GM21528 (cell line): Measurements from ENCODE around the gene OR8B12.
"Not testable (repeated sequence)": the region's sequence is repeated elsewhere in the genome, so short reads cannot be mapped to it uniquely, and the experiment has no call there.

Experiments
- ATAC-seq: cut with Tn5 transposase; IDR thresholded peaks from one replicate; pipeline ENCODE4 v1.9.1; 2021; ENCODE audit warnings: mild to moderate bottlenecking, moderate library complexity; ENCODE audit not compliant: unreplicated experiment, low FRiP score

Gene OR8B12

DNA sequence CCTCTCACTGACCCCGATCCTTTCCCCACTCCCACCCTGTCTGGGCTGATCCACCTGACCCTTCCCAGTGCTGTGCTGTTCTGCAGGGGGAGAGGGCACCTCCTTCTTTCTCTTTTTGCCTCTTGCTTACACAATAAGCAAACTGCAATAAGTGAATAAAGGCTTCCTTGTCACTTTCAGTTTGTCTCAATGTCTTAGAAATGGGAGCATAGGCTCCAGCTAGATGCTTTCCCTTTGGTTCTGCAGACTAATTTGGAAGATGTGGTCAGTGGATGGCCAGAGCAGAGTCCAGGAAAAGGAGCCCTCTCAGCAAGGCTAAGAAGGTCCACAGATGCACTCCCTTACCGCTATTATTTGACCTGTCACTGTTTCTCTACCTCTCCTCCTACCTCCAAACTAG, 9.4 kb downstream of the OR8B12 start:
- no peak for ATAC-seq

DNA sequence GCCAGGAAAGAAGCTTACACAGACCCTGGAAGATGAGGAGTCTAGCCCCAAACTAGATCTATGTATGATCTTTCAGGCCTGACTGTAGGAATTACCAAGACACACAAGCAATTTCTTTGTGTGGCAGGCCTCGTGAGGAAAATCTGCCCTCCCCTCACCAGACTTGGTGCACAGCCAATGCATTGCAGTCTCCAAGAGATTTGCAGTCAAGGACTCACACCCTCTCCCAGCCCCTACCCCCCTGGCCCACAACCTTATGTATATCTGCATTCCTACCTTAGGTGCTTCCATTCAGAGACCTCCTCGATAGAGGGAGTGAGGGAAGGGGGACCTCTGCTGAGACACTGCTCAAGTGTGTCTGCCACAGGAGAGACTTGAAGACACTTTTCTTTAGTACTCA, 9.8 kb downstream of the OR8B12 start:
- no peak for ATAC-seq

DNA sequence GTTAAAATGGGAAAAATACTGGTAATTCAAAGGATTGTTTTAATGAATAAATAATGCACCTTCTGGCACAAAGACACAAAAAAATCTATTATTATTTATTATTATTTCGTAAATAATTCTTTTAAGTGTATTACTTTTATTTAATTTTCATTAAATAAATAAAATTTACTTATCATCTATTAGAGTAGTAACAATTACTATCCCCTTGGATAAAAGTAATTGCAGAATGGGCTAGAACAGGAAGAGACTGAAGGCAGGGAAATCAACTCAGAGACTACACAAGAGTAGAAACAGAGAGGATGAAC, 23.0 kb downstream of the OR8B12 start:
- no peak for ATAC-seq

DNA sequence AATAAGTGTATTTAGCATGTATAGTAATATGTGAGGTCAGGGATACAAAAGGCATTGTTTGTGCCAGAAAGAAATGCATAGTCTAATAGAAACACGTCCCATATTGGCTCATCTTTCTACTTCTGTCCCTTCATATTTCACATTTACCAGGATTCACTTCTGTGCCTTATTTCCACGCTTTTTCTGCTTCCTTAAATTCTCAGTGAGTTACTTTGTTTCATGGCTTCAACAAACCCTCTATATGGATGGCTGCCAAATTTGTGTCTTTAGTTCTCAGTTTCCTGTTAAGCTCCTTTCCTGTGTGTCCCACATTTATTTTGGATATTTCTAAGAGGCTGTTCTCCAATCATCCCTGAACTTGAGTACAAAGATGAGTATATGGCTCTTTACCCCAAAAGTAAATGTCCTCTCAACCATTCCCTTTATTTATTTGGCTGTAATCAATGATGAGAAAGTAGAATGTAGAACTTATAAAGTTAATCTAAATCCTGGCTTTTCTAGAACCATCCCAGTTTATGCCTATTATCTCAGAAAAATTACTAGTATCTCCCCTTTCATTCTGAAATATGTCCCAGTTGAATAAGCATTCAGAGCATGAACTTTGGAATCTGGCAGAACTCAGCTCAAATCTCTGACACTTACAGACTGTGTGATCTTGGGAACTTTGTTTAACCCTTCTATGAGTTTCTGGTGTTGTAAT, 23.5 kb downstream of the OR8B12 start:
- no peak for ATAC-seq

DNA sequence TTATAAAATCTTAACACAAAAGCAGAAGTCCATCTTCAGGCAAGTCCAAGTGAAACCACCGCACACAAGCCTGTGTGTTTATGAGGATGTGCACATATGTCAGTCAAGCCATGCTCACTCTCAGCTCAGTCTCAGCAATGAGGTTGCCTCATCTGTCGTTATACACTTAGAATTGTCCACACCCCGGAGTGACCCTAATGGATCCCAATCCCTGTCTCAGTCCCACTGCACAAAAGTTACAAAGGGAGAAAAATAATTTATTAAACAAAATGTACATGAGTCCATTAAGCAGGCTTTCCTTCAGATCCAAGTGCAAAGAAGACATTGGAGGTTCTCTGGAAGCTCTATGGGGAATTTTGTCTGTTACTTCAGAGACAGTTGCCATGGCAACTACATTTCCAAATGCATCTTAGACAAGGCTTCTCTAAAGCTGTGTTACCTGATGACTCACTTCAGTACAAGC, 24.4 kb downstream of the OR8B12 start:
- no peak for ATAC-seq

DNA sequence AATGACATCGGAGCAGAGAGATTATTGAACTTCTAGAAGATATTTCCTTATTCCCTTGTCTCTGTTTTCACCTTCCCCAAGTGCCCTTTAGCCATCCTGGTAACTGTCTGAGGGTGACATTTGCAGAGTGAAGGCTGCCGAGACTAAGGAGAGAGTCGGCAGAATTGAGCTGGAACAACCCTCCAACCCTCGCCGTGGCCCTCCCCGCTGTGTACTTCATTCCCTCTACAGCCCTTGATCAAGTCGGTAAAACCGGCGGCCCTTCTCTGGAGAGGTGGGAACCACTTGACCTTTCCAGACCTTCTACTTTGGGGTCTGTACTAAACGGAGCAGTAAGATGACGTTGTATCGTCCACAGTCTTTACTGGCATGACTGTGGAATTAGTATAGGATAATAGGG, 26.1 kb downstream of the OR8B12 start:
- no peak for ATAC-seq

DNA sequence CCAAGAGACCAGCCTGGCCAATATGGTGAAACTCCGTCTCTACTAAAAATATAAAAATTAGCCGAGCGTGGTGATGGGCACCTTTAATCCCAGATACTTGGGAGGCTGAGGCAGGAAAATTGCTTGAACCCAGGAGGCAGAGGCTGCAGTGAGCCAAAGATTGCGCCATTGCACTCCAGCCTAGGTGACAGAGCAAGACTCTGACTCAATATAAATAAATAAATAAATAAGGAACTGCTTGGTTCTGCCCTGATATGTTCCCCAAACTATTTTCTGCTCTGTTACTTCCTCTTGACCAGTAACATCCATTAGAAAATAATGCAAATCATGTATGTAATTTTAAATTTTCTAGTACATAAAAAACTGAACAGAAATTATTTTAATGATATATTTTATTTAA, 28.8 kb downstream of the OR8B12 start:
- ATAC-seq, result not testable (repeated sequence)

DNA sequence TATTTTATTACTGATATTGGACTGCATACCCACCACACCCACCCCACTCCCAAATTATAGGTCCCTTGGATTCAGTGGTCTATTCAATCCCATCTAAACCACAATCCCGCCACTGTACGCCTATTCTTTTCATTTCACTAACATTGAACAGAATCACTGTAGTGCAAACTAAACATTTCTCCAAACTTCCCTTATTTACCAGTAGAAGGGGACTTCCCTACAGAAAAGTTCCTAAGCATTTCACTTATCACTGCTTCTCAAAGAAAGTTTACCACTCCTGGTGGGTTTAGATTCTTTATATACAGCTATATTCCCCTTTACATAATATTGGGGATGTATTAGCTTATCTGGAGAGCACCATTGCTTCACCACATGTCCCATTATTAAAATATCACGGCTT, 29.3 kb downstream of the OR8B12 start:
- ATAC-seq, result no peak

DNA sequence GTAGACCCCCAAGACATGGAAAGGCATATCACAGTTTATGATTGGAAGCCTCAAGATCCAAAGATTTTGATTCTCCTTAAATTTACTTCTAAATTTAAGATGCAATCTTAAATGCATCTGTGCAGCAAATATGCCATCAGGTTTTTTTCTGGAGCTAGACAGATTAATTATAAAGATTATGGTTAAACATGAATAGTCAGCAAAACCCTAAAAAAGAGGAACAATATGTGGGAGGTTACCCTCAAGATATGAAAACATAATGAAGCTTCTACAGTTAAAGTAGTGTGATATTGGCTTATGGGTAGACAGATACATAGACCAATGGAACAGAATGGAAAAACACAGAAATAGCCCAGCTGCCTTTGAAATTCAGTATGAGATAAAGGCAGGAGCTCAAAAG, 31.7 kb downstream of the OR8B12 start:
- ATAC-seq, result no peak

DNA sequence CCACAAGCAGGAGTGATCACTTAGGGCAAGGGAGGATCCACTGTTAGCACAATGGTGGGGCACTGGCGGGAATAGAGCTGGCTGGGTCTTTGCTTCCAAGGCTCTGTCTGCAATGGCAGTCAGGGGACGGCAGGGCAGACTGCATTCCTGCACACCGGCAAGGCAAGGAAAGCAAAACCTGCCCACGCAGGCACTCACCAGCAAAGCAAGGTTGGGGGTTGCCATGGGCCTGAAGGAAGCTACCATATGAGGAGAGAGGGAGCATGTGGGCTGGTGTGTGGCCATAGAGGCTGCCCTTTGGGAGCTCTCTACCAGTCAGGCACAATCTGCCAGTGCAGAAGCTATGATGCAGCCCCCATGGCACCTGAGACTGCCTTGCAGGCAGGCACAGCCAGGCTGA, 33.2 kb downstream of the OR8B12 start:
- ATAC-seq, result no peak

DNA sequence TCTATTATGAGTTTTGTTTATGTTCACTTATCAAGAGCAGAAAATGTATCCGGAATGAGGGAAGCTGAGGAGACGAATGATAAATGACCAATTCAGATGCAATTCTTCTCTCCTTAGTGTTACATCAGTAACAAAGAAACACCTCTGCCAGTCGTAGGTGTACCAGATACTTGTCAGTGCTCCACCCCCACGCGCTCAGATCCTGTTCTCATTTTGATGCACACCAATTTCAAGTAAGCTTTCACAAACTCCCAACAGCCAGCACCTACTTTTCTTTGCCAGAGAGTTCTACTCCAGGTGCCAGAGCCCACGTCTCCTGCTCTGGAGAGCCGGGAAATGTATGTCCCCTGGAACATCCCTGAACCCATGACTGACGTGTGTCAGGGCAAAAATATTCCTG, 43.7 kb downstream of the OR8B12 start:
- ATAC-seq, result no peak

DNA sequence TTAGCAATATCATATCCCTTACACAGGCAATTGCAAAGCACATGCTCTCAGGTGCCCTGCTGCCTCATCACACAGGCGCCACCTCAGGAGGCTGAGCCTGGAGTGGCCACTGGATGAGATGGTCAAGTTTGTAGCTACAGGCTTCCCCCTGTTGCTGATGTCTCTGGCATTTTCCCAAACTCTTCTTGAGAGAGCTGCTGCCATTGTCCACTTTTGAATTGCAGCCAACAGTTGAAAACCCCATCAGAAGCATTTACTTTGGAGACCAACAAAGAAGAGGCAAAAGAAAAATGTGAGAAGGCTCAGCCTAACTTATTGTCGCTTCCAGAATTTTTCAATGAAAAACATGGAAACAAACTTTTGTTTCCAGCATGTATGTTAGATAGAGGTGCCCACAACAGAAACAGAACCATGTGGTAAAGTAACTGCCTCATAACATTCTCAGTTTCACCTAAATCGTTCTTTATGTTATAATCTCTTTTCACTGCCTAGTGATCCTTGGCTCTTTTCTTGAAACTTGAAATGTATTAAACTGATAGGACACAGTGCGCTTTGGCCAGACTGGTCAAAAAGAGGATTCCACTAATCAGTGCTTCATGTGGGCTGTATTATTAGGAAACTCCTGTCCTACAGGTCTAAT, 50.3 kb downstream of the OR8B12 start:
- no peak for ATAC-seq
